22Rv1 (cell line): ENCODE results near the gene SOAT2.

Experiments used
- H3K27ac ChIP-seq: fragments of 450-650 bp; 2 replicates; pipeline ENCODE4 v1.5.1; 2017
- ZFX ChIP-seq: fragments of 450-650 bp; IDR thresholded peaks from 2 replicates; pipeline ENCODE4 v1.6.1; 2017; ENCODE audit warnings: antibody characterized with exemption, borderline replicate concordance
- TF ChIP-seq, protein P1 (sequence below): fragments of 450-650 bp; IDR thresholded peaks from 2 replicates; pipeline ENCODE4 v1.5.1; 2017; ENCODE audit warnings: mild to moderate bottlenecking

The SOAT2 gene

DNA sequence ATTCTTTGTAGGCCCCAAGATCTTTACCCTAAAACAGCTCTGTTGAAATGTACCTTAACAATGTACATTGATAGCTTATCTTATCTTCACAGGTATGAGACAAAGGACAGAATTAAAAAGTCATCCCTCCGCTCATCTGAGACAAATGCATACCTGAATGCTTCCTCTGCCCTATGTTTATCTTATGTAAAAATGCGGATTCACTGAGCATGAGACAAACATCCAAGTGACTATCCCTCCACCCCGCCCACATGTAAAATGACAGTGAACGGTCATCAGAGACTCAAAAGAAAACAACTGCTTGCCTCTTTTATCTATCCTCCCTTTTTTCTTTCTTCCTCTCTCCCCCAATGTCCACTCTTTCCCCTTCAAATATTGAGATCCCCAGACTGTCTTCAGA lies 40.1 kb downstream of the SOAT2 start:
- TF ChIP-seq ZFX = no peak
- TF ChIP-seq, protein P1, sequence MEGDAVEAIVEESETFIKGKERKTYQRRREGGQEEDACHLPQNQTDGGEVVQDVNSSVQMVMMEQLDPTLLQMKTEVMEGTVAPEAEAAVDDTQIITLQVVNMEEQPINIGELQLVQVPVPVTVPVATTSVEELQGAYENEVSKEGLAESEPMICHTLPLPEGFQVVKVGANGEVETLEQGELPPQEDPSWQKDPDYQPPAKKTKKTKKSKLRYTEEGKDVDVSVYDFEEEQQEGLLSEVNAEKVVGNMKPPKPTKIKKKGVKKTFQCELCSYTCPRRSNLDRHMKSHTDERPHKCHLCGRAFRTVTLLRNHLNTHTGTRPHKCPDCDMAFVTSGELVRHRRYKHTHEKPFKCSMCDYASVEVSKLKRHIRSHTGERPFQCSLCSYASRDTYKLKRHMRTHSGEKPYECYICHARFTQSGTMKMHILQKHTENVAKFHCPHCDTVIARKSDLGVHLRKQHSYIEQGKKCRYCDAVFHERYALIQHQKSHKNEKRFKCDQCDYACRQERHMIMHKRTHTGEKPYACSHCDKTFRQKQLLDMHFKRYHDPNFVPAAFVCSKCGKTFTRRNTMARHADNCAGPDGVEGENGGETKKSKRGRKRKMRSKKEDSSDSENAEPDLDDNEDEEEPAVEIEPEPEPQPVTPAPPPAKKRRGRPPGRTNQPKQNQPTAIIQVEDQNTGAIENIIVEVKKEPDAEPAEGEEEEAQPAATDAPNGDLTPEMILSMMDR = no peak
- H3K27ac ChIP-seq = no peak overlapping the region

DNA sequence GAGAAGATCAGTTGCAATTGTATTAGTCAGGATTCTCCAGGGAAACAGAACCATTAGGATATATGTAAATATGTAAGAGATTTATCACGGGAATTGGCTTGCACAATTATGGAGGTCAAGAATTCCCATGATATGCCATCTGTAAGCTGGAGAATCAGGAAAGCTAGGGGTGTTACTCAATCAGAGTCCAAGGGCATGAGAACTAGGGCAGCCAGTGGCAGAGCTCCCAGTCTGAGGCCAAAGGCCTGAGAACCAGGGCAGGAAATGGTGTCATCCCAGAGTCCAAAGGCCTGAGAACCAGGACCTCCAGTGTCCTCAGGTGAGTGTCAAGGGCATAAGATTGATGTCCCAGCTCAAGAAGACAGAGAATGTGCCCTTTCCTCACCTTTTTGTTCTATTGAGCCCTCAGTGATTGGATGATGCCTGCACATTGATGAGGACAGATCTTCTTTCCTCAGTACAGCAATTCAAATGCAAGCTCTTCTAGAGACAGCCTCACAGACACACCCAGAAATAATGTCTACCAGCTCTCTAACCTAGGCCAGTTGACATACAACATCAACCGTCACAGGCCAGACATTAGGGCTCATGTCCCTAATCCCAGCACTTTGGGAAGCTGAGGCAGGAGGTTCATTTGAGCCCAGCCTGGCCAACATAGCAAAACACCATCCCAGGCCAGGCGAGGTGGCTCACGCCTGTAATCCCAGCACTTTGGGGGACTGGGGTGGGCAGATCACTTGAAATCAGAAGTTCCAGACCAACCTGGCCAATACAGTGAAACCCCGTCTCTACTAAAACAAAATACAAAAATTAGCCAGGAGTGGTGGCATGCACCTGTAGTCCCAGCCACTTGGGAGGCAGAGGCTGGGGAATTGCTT lies 42.3 kb downstream of the SOAT2 start:
- TF ChIP-seq ZFX = no peak
- TF ChIP-seq, protein P1 = no peak
- no peak overlapping the region for H3K27ac ChIP-seq

DNA sequence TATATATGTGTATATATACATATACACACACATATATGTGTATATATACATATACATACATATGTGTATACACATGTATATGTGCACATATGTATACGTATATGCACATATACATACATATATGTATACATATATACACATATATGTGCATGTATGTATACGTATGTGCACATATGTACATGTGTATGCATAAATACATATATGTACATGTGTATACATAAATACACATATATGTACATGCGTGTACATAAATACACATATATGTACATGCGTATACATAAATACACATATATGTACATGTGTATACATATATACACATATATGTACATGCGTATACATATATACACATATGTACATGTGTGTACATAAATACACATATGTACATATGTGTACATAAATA lies 43.9 kb downstream of the SOAT2 start:
- TF ChIP-seq ZFX = no peak
- TF ChIP-seq, protein P1 = no peak
- no peak overlapping the region for H3K27ac ChIP-seq

- no peak overlapping the region for H3K27ac ChIP-seq
- TF ChIP-seq, protein P1 = no peak
- TF ChIP-seq ZFX = no peak
Measured at GRCh38 chr12:53147653-53148052, 44.4 kb downstream of the SOAT2 start.

DNA sequence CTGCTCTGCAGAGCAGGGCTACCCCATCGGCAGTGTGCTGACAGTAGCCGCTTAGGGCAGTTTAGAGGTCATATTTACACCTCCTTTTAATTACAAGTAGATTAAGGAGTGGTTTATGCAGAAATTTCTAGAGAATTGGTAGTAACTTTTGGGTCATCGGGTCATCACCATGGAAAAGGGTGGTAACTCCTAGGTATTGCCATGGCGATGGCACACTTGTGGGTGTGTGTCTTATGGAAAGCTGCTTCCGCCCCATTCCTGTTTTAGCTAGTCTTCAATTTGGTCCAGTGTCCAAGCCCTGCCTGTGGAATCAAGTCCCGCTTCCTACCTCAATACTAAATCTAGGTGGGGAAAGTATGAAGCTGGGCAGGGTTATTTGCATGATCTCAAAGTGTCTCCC lies 47.8 kb downstream of the SOAT2 start:
- TF ChIP-seq, protein P1 = no peak
- TF ChIP-seq ZFX = no peak

GRCh38 chr12:53152390-53152789 lies 49.1 kb downstream of the SOAT2 start:
- TF ChIP-seq, protein P1 = no peak
- TF ChIP-seq ZFX = no peak
- no peak overlapping the region for H3K27ac ChIP-seq

More for the DNA sequence above, 47.8 kb downstream of the SOAT2 start:
- H3K27ac ChIP-seq = no peak overlapping the region

DNA sequence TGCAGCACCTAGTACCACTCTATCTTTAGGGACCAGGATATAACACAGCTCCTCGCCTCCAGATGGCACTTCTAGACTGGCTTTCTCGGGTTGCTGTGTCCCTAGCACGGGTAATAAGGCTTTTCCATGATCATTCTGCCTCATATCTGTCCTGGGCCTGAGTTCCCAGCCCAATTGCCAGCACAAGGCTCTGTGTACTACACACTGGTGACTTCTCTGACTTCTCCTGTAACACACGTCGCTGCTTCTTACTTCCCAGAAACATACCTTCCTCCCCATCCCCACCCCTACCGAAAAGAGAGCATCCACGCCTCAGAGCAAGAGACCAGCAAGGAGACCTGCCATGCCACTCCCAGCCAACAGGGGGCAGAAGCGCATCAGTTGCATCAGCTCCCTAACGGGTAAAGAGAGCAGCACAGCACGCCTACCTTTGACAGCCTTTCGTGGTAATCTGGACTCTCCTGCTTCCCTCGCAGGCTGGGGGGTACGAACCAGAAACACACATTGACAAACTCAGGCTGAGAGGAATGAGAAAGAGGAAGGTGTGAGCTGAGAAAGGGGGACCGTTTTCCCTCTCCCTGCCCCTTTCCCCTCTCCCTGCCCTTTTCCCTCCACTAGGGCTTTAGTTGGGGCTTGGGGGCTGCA lies 56.0 kb downstream of the SOAT2 start:
- H3K27ac ChIP-seq = peak overlapping the region; percentile 32
- TF ChIP-seq, protein P1 = peak; percentile 100
- TF ChIP-seq ZFX = no peak
